H1 (cell line): ENCODE results near the gene ANKRD12.
A peak's percentile ranks its signal among the peaks of the same experiment; 100 is the strongest.

Experiments used
- CREB1 ChIP-seq: IDR thresholded peaks from 2 replicates; pipeline ENCODE4 v1.6.1; 2012; ENCODE audit warnings: inconsistent platforms
- CTCF ChIP-seq, 3 experiments: IDR thresholded peaks; 1 replicate in 2 of 3; 2 replicates in 1 of 3; pipeline versions ENCODE4 v1.5.1 to v1.6.1; 2011; ENCODE audit warnings: low read length in 3 of 3, mild to moderate bottlenecking in 3 of 3, inconsistent platforms in 2 of 3, low read depth in 1 of 3, moderate library complexity in 1 of 3; ENCODE audit not compliant: insufficient read depth in 1 of 3; ENCODE audit errors: control extremely low read depth in 1 of 3
- EP300 ChIP-seq, 2 experiments: IDR thresholded peaks; 1 replicate in 1 of 2; 2 replicates in 1 of 2; pipeline ENCODE4 v1.6.1; 2011 to 2012; ENCODE audit warnings: low read depth in 2 of 2, low read length in 2 of 2, mild to moderate bottlenecking in 2 of 2, borderline replicate concordance in 1 of 2, inconsistent platforms in 1 of 2, moderate library complexity in 1 of 2
- MAX ChIP-seq: IDR thresholded peaks from 2 replicates; pipeline ENCODE4 v1.6.1; 2012; ENCODE audit warnings: inconsistent platforms
- POLR2A ChIP-seq, 2 experiments: IDR thresholded peaks; 1 replicate in 1 of 2; 2 replicates in 1 of 2; pipeline ENCODE4 v1.6.1; 2011; ENCODE audit warnings: low read depth in 2 of 2, low read length in 2 of 2, mild to moderate bottlenecking in 2 of 2; ENCODE audit errors: control extremely low read depth in 1 of 2
- POLR2AphosphoS5 ChIP-seq: IDR thresholded peaks from 2 replicates; pipeline ENCODE4 v1.6.1; 2011; ENCODE audit warnings: low read depth, low read length
- SRF ChIP-seq: IDR thresholded peaks from 2 replicates; pipeline ENCODE4 v1.6.1; 2011; ENCODE audit warnings: mild to moderate bottlenecking, low read depth, low read length, moderate library complexity
- TCF12 ChIP-seq: IDR thresholded peaks from 2 replicates; pipeline ENCODE4 v1.6.1; 2011; ENCODE audit warnings: low read depth, mild to moderate bottlenecking, low read length

- TF ChIP-seq EP300 (IDR thresholded peaks at IDR 0.05; ENCODE audit: borderline replicate concordance in 1 of 2, low read depth in 2 of 2, low read length in 2 of 2) (no peak), CREB1 (no peak), CTCF (IDR thresholded peaks at IDR 0.05; ENCODE audit: control extremely low read depth in 1 of 3, insufficient read depth in 1 of 3, low read depth in 1 of 3, low read length in 3 of 3) (no peak), SRF (no peak), MAX (peak; percentile 68; the same call in 1 of the 2 replicates), POLR2A (IDR thresholded peaks at IDR 0.05; ENCODE audit: control extremely low read depth in 1 of 2, low read depth in 2 of 2, low read length in 2 of 2) (no peak), TCF12 (no peak), POLR2AphosphoS5 (no peak)
These were observed 184.5 kb downstream of the ANKRD12 start for GRCh38 chr18:9321017-9321452.
